ENCODE data around the gene WDCP. TPM values are rescaled to one million over a fixed set of nuclear protein-coding genes. Genes with fewer than 3 reads are reported as not detected.

Gene WDCP
- total RNA-seq, 3 donors from 2014 or later (not counting 1 experiment from before 2014, with no cell fraction given) = 2.4 to 11.8 (median 11.2) TPM

- TF ChIP-seq CTCF (IDR thresholded peaks at IDR 0.05) = no peak
- no peaks in the 10 kb centered on the region for H3K27me3 Mint-ChIP-seq (ENCODE audit: low read depth in 2 of 2)
- no peaks in the 10 kb centered on the region for H3K27me3 ChIP-seq (ENCODE audit: control insufficient read depth, insufficient read depth, low read length)
- intact Hi-C loops (cut with micrococcal nuclease) = no loop called here
- no peaks in the 10 kb centered on the region for H3K9me3 Mint-ChIP-seq
- WGBS (ENCODE audit: insufficient coverage) = 96% methylated on average over 17 of the region's 17 CpGs
- H3K27ac Mint-ChIP-seq = no peak overlapping the region
- H3K4me3 ChIP-seq (ENCODE audit: low read length) = no peak overlapping the region
- DNase-seq = no peak
- H3K27ac ChIP-seq (ENCODE audit: low read length) = no peak overlapping the region
- no peak for ATAC-seq
- H3K4me1 ChIP-seq (ENCODE audit: control insufficient read depth, insufficient read depth, low read length) = no peaks in the 10 kb centered on the region
- no peaks in the 10 kb centered on the region for H3K9me3 ChIP-seq (ENCODE audit: control insufficient read depth, insufficient read depth, low read length)
- peaks cover 0 to 7% of the 10 kb centered on the region in 2 donors for H3K4me1 Mint-ChIP-seq
- H3K4me3 Mint-ChIP-seq = no peak overlapping the region
- H3K36me3 ChIP-seq (ENCODE audit: control insufficient read depth, insufficient read depth, low read length) = peaks cover 28% of the 10 kb centered on the region
- H3K36me3 Mint-ChIP-seq = peaks cover 9% of the 10 kb centered on the region
These were observed 22.1 kb downstream of the WDCP start for GRCh38 chr2:24024996-24025663.

GRCh38 chr2:24024018-24024417 lies 23.2 kb downstream of the WDCP start:
- intact Hi-C loops (cut with micrococcal nuclease) = no loop called here
- ATAC-seq (no peak), DNase-seq (no peak)
- no peak overlapping the region for H3K27ac Mint-ChIP-seq
- no peak overlapping the region for H3K4me3 Mint-ChIP-seq
- WGBS (ENCODE audit: insufficient coverage) = 94% methylated on average over 12 of the region's 12 CpGs
- no peaks in the 10 kb centered on the region for H3K9me3 ChIP-seq (ENCODE audit: control insufficient read depth, insufficient read depth, low read length)
- H3K27me3 ChIP-seq (ENCODE audit: control insufficient read depth, insufficient read depth, low read length) = no peaks in the 10 kb centered on the region
- H3K27ac ChIP-seq (ENCODE audit: low read length) = no peak overlapping the region
- no peak overlapping the region for H3K4me3 ChIP-seq (ENCODE audit: low read length)
- peaks cover 0 to 7% of the 10 kb centered on the region in 2 donors for H3K4me1 Mint-ChIP-seq
- H3K36me3 ChIP-seq (ENCODE audit: control insufficient read depth, insufficient read depth, low read length) = peaks cover 17% of the 10 kb centered on the region
- H3K4me1 ChIP-seq (ENCODE audit: control insufficient read depth, insufficient read depth, low read length) = no peaks in the 10 kb centered on the region
- no peaks in the 10 kb centered on the region for H3K27me3 Mint-ChIP-seq (ENCODE audit: low read depth in 2 of 2)
- H3K36me3 Mint-ChIP-seq = no peaks in the 10 kb centered on the region
- no peak for TF ChIP-seq CTCF (IDR thresholded peaks at IDR 0.05)
- H3K9me3 Mint-ChIP-seq = no peaks in the 10 kb centered on the region

GRCh38 chr2:24022975-24023575 lies 24.1 kb downstream of the WDCP start:
- Histone ChIP-seq H3K27me3 (ENCODE audit: control insufficient read depth, insufficient read depth, low read length) (no peaks in the 10 kb centered on the region), H3K27ac (ENCODE audit: low read length) (no peak overlapping the region), H3K4me1 (ENCODE audit: control insufficient read depth, insufficient read depth, low read length) (no peaks in the 10 kb centered on the region), H3K9me3 (ENCODE audit: control insufficient read depth, insufficient read depth, low read length) (no peaks in the 10 kb centered on the region), H3K4me3 (ENCODE audit: low read length) (no peak overlapping the region), H3K36me3 (ENCODE audit: control insufficient read depth, insufficient read depth, low read length) (peaks cover 12% of the 10 kb centered on the region)
- Mint-ChIP-seq H3K4me3 (no peak overlapping the region), H3K4me1 (peaks cover 0 to 7% of the 10 kb centered on the region in 2 donors), H3K9me3 (no peaks in the 10 kb centered on the region), H3K27ac (no peak overlapping the region), H3K27me3 (ENCODE audit: low read depth in 2 of 2) (no peaks in the 10 kb centered on the region), H3K36me3 (no peaks in the 10 kb centered on the region)
- no peak for ATAC-seq
- no peak for TF ChIP-seq CTCF (IDR thresholded peaks at IDR 0.05)
- no peak for DNase-seq
- intact Hi-C loops (cut with micrococcal nuclease) = no loop called here
- WGBS (ENCODE audit: insufficient coverage) = 89% methylated on average over 16 of the region's 16 CpGs

Measured in natural killer cell (primary cell).